GM19468 (cell line): Measurements from ENCODE around the gene GCGR.

ENCODE experiments used
- ATAC-seq: cut with Tn5 transposase; IDR thresholded peaks from one replicate; pipeline ENCODE4 v1.9.1; 2021; ENCODE audit warnings: mild to moderate bottlenecking, moderate library complexity, moderate number of reproducible peaks; ENCODE audit not compliant: unreplicated experiment; ENCODE audit errors: extremely low read depth

GCGR gene

DNA sequence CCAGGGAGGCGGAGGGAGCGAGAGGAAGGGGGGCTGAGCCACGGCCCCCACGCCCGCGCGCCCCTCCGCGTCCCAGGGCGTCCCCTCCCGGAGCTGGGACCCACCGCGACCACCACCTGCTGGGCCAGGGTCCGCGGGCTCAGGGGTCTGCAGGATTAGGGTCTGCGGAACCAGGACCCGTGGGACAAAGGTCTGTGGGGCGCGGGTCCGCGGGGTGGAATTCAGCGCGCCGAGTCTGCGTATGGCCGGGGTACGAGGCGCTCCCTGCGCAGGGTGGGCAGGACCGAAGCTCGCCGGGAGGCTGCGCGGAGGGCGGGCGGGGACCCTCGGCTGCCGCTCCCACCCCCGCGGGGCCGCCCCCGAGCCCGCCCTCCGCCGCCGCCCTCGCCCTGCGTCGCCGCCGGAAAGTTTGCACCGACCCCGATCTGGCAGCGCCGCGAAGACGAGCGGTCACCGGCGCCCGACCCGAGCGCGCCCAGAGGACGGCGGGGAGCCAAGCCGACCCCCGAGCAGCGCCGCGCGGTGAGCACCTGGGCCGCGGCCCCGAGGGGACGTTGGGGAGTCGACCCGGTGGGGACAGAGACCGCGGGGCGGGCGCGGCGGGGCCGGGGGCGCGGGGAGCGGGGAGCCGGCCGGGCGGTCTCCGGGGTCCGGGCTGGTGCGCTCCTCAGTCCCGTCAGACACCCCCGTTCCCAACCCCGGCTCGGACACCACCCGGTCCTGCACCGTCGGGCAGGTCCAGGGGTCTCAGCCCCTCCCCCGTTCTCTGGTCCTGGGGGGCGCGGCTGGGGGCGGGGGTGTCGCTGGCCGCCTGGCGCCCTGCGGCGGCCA lies at the start of gene GCGR:
TSS of gene GCGR (plus strand) at position 423 of the 831 bp plus-strand sequence. CDS start 4,869 bp downstream, outside the sequence.
- no peak for ATAC-seq

GRCh38 chr17:81792675-81793615 lies 11.0 kb upstream of the GCGR start:
- ATAC-seq, result no peak

DNA sequence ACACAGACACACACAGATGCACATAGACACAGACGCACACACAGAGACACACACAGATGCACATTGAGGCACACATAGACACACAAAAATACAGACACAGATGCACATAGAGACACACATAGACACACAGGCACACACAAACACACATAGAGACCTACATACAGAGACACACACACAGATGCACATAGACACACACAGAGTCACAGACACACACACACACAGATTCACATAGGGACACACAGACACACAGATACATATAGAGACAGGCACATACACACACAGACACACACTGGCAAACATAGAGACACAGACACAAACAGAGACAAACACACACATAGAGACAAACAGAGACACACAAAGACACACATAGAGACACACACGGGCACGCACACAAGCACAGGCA lies 9.9 kb upstream of the GCGR start:
- ATAC-seq, result no peak

- ATAC-seq, result no peak
These were observed 9.4 kb upstream of the GCGR start for GRCh38 chr17:81794509-81794908.

- ATAC-seq, result no peak
These were observed 2.6 kb upstream of the GCGR start for GRCh38 chr17:81801327-81801726.

- no peak for ATAC-seq
These were observed 1.7 kb upstream of the GCGR start for GRCh38 chr17:81802048-81802758.

DNA sequence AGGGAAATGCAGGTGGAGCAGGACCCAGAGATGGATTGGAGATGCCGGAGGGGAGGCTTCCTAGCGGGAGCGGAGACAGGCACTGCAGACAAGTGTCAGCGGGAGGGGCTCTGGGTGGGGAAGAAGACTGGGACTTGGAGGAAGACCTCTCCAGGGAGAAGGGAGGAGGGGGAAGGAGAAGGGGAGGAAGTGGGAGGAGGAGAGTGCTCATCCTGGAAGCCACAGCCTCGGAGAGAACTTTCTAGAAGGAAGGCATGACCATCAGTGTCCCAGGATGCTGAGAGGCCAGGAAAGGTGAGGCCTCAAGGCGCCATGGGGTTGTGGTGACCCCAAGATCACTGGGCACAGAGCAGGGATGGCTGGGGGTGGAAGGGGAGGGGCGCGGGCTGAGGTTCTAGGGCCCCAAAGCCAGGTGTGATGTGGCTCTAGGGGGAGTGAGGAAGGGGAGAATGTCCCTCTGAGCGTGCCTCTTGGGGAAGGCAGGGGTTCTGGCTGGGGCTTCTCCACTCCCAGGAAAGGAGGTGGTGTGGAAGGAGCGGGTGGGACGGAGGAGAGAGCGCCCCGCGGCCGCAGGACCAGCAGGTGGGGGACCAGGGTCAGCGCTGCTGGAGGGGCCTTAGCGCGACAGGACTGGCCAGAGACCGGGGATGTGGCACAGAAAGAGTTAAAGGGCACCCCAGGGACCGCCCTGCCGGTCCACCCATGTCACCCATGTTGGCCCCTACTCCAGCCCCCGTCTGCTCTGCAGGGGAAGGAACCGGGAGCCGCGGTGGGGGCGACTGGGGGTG lies 900 bp upstream of the GCGR start:
- no peak for ATAC-seq

- ATAC-seq, result no peak
These were observed 829 bp downstream of the GCGR start for GRCh38 chr17:81804559-81805399.

DNA sequence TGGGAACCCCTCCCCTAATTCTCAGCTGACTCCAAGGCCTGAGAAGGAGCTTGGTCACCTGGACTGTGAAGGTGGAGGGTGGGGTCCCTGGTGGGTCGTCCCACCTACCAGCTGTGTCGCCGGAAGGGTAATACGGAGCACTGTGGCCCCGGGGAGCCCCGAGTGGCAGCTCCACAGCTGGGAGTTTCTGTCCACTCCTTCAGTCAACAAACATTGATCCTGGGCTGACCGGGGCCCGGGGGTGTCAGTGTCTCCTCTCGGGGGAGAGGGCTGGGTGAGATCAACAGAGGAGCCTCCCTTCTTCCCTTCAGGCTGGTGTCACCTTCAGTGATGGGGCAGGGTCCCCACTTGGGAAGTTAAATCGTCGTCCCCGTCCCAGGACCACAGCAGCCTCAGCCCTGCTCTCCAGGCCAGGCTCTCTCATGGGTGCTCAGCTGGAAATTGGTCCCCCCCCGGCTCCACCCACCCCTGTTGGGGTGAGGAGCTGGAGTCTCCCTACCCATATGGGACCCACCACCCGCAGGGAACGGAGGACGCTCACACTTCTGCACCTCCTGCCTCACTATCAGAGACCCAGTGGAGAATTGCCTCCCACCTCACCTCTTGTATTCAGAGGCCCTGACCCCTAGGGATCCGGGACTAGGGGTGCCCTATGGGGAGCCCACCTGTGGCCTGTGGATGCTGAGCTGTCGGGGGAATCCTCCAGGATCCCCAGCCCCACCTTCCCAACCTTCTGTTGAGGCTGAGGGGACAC lies 1.9 kb downstream of the GCGR start:
- ATAC-seq, result no peak

GRCh38 chr17:81806461-81807209 lies 2.7 kb downstream of the GCGR start:
- ATAC-seq, result no peak

GRCh38 chr17:81807210-81807719 lies 3.3 kb downstream of the GCGR start:
- ATAC-seq, result no peak

GRCh38 chr17:81807839-81808238 lies 3.9 kb downstream of the GCGR start:
- ATAC-seq, result no peak

DNA sequence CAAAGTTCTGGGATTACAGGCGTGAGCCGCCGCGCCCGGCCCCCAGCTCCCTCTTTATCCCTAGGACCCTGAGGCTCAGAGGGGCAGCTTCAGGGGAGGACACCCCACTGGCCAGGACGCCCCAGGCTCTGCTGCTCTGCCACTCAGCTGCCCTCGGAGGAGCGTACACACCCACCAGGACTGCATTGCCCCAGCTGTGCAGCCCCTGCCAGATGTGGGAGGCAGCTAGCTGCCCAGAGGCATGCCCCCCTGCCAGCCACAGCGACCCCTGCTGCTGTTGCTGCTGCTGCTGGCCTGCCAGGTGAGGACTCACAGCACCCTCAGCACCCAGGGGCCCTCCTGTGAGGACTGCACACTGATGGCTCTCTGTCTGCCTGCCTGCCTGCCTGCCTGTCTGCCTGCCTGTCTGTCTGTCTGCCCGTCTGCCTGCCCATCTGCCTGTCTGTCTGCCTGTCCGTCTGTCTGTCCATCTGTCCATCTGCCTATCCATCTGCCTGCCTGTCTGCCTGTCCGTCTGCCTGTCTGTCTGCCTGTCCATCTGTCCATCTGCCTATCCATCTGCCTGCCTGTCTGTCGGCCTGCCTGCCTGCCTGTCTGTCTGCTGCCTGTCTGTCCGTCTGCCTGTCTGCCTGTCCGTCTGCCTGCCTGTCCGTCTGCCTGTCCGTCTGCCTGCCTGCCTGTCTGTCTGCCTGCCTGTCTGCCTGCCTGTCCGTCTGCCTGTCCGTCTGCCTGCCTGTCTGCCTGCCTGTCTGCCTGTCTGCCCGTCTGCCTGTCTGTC lies 5.0 kb downstream of the GCGR start:
- ATAC-seq, result no peak

DNA sequence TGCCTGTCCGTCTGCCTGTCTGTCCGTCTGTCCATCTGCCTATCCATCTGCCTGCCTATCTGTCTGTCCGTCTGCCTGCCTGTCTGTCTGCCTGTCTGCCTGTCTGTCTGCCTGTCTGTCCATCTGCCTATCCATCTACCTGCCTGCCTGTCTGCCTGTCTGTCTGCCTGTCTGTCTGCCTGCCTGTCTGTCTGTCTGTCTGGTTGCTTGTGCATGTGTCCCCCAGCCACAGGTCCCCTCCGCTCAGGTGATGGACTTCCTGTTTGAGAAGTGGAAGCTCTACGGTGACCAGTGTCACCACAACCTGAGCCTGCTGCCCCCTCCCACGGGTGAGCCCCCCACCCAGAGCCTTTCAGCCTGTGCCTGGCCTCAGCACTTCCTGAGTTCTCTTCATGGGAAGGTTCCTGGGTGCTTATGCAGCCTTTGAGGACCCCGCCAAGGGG lies 5.6 kb downstream of the GCGR start:
- no peak for ATAC-seq

GRCh38 chr17:81810476-81810875 lies 6.5 kb downstream of the GCGR start:
- ATAC-seq, result no peak

- no peak for ATAC-seq
These were observed 7.1 kb downstream of the GCGR start for GRCh38 chr17:81810892-81811704.
